ENCODE data around the gene GPD2. TPM values are rescaled to one million over a fixed set of nuclear protein-coding genes. Genes with fewer than 3 reads are reported as not detected.

Gene GPD2
- total RNA-seq, 2 experiments from 2014 or later: 33.5 to 40.9 TPM

DNA sequence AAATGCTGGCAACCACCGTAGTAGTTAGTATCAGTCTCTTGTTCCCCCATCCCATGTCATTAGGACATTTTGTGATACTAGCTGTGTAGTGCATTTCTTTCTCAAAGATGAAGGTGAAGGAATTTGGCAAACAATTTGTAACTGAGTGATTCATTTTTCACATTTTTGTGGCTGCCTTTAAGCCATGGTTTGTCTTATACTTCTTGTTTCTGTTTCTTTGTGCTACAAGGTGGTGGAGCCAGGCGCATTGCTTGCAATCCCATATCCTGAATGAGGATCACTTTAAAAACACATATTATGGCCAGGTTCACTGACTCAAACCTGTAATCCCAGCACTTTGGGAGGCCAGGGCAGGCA, 40.6 kb downstream of the GPD2 start:
- Mint-ChIP-seq H3K27me3 (no peaks in the 10 kb centered on the region), H3K9me3 (no peaks in the 10 kb centered on the region), H3K4me1 (ENCODE audit: low read depth) (peaks cover 63% of the 10 kb centered on the region), H3K36me3 (ENCODE audit: low read depth) (peaks cover 19% of the 10 kb centered on the region), H3K4me3 (no peak overlapping the region), H3K27ac (peak overlapping the region; percentile 55)
- POLR2A ChIA-PET: no interaction called here
- intact Hi-C loops (cut with micrococcal nuclease): loop anchor here (2.0 kb wide), 1 partner anchor 40 kb away; the partner anchor contains the start of gene GPD2
- CTCF ChIA-PET: no interaction called here
- TF ChIP-seq, protein P1, sequence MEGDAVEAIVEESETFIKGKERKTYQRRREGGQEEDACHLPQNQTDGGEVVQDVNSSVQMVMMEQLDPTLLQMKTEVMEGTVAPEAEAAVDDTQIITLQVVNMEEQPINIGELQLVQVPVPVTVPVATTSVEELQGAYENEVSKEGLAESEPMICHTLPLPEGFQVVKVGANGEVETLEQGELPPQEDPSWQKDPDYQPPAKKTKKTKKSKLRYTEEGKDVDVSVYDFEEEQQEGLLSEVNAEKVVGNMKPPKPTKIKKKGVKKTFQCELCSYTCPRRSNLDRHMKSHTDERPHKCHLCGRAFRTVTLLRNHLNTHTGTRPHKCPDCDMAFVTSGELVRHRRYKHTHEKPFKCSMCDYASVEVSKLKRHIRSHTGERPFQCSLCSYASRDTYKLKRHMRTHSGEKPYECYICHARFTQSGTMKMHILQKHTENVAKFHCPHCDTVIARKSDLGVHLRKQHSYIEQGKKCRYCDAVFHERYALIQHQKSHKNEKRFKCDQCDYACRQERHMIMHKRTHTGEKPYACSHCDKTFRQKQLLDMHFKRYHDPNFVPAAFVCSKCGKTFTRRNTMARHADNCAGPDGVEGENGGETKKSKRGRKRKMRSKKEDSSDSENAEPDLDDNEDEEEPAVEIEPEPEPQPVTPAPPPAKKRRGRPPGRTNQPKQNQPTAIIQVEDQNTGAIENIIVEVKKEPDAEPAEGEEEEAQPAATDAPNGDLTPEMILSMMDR (IDR thresholded peaks at IDR 0.05): no peak
- DNase-seq (peak; percentile 33), ATAC-seq (peak; percentile 41)

GRCh38 chr2:156480376-156480775, 44.2 kb downstream of the GPD2 start:
- intact Hi-C loops (cut with micrococcal nuclease): no loop called here
- ATAC-seq (peak; percentile 81), DNase-seq (peak; percentile 17)
- Mint-ChIP-seq H3K27me3 (no peaks in the 10 kb centered on the region), H3K9me3 (no peaks in the 10 kb centered on the region), H3K4me1 (ENCODE audit: low read depth) (peaks cover 69% of the 10 kb centered on the region), H3K4me3 (peak overlapping the region; percentile 34), H3K27ac (peak overlapping the region; percentile 90), H3K36me3 (ENCODE audit: low read depth) (peaks cover 25% of the 10 kb centered on the region)
- TF ChIP-seq, protein P1 (IDR thresholded peaks at IDR 0.05): no peak
- ChIA-PET CTCF (interaction anchor here (1.0 to 1.4 kb wide), 3 partner anchors 15 to 150 kb away, joined by 3 to 4 read pairs (median 3); no protein-coding TSS in a partner anchor), POLR2A (interaction anchor here (0.6 to 1.4 kb wide), 2 partner anchors 23 to 161 kb away, joined by 3 read pairs; no protein-coding TSS in a partner anchor)

DNA sequence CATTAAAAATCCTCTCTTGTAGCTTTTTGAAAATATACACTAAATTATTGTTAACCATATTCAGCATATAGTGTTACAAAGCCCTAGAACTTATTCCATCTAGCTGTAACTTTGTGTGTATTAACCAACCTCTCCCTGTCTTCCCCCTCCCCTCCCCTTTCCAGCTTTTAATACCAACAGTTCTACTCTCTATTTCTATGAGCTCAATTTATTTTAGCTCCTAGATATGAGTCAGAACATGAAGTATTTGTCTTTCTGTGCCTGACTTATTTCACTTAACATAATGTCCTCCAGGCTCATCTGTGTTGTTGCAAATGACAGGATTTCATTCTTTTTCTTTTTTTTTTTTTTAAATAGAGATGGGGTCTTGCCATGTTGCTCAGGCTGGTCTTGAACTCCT, 45.1 kb downstream of the GPD2 start:
- intact Hi-C loops (cut with micrococcal nuclease): no loop called here
- no peak overlapping the region for H3K4me3 Mint-ChIP-seq
- CTCF ChIA-PET: interaction anchor here (1.0 to 1.4 kb wide), 2 partner anchors 146 to 151 kb away, joined by 3 to 4 read pairs; no protein-coding TSS in a partner anchor

GRCh38 chr2:156483741-156484173, 47.6 kb downstream of the GPD2 start:
- intact Hi-C loops (cut with micrococcal nuclease): no loop called here
- no peak for ATAC-seq
- H3K9me3 Mint-ChIP-seq: no peaks in the 10 kb centered on the region
- no peak overlapping the region for H3K4me3 Mint-ChIP-seq
- TF ChIP-seq, protein P1 (IDR thresholded peaks at IDR 0.05): no peak
- H3K4me1 Mint-ChIP-seq (ENCODE audit: low read depth): peaks cover 64% of the 10 kb centered on the region
- H3K36me3 Mint-ChIP-seq (ENCODE audit: low read depth): peaks cover 10% of the 10 kb centered on the region
- H3K27me3 Mint-ChIP-seq: no peaks in the 10 kb centered on the region
- CTCF ChIA-PET: no interaction called here
- no peak for DNase-seq
- no peak overlapping the region for H3K27ac Mint-ChIP-seq
- POLR2A ChIA-PET: no interaction called here

More for the DNA sequence above, 45.1 kb downstream of the GPD2 start:
- ATAC-seq (no peak), DNase-seq (no peak)
- Mint-ChIP-seq H3K27me3 (no peaks in the 10 kb centered on the region), H3K36me3 (ENCODE audit: low read depth) (peaks cover 21% of the 10 kb centered on the region), H3K9me3 (no peaks in the 10 kb centered on the region), H3K27ac (peak overlapping the region; percentile 38), H3K4me1 (ENCODE audit: low read depth) (peaks cover 67% of the 10 kb centered on the region)
- POLR2A ChIA-PET: interaction anchor here (1.5 kb wide), 1 partner anchor 141 kb away, joined by 4 read pairs; no protein-coding TSS in a partner anchor
- TF ChIP-seq, protein P1 (IDR thresholded peaks at IDR 0.05): no peak

- H3K4me3 Mint-ChIP-seq: no peak overlapping the region
- intact Hi-C loops (cut with micrococcal nuclease): no loop called here
- H3K36me3 Mint-ChIP-seq (ENCODE audit: low read depth): peaks cover 9% of the 10 kb centered on the region
- TF ChIP-seq, protein P1 (IDR thresholded peaks at IDR 0.05): no peak
- ChIA-PET CTCF (interaction anchor here (1.0 kb wide), 1 partner anchor 12 kb away, joined by 3 read pairs; no protein-coding TSS in a partner anchor), POLR2A (no interaction called here)
- H3K9me3 Mint-ChIP-seq: no peaks in the 10 kb centered on the region
- H3K27ac Mint-ChIP-seq: no peak overlapping the region
- peak; percentile 20 for DNase-seq
- no peaks in the 10 kb centered on the region for H3K27me3 Mint-ChIP-seq
- H3K4me1 Mint-ChIP-seq (ENCODE audit: low read depth): peaks cover 59% of the 10 kb centered on the region
- ATAC-seq: peak; percentile 60
Observed at GRCh38 chr2:156486147-156486546, 50.0 kb downstream of the GPD2 start.
